Small intestine (tissue), 7 donors: ENCODE results near the gene DDX20. TPM values are rescaled to one million over a fixed set of nuclear protein-coding genes. Genes with fewer than 3 reads are reported as not detected.

Experiments
- DNase-seq, 2 donors: peaks; one replicate each; pipeline versions ENCODE4 v3.0.0 to v3.0.0-alpha.2; 2013
- FAIRE-seq: peaks from 2 replicates; lab custom pipeline; 2012; peaks lifted over from hg19 to GRCh38; lab: Jason Lieb, UNC
- H3K27ac ChIP-seq, 3 donors: one replicate each; pipeline ENCODE4 v1.5.1; 2013; ENCODE audit warnings: low read length in 2 of 3, mild to moderate bottlenecking in 2 of 3, control low read depth in 1 of 3, inconsistent platforms in 1 of 3, low read depth in 1 of 3, moderate library complexity in 1 of 3
- H3K27me3 ChIP-seq, 3 donors: one replicate each; pipeline ENCODE4 v1.6.1; 2013; ENCODE audit warnings: low read length in 3 of 3, inconsistent platforms in 1 of 3; ENCODE audit not compliant: control insufficient read depth in 3 of 3, insufficient read depth in 3 of 3
- H3K36me3 ChIP-seq, 3 donors: one replicate each; pipeline ENCODE4 v1.6.1; 2013; ENCODE audit warnings: low read length in 3 of 3, inconsistent platforms in 1 of 3, low read depth in 1 of 3, mild to moderate bottlenecking in 1 of 3, moderate library complexity in 1 of 3; ENCODE audit not compliant: control insufficient read depth in 3 of 3, insufficient read depth in 2 of 3
- H3K4me1 ChIP-seq, 3 donors: one replicate each; pipeline ENCODE4 v1.6.1; 2013; ENCODE audit warnings: low read length in 2 of 3, inconsistent platforms in 1 of 3, low read depth in 1 of 3, mild to moderate bottlenecking in 1 of 3, moderate library complexity in 1 of 3; ENCODE audit not compliant: control insufficient read depth in 3 of 3, insufficient read depth in 2 of 3
- H3K4me3 ChIP-seq, 3 donors: one replicate each; pipeline ENCODE4 v1.5.1; 2013; ENCODE audit warnings: low read length in 3 of 3, control low read depth in 1 of 3, inconsistent platforms in 1 of 3, low read depth in 1 of 3, mild to moderate bottlenecking in 1 of 3, moderate library complexity in 1 of 3
- H3K9me3 ChIP-seq, 2 donors: one replicate each; pipeline ENCODE4 v1.6.1; 2013; ENCODE audit warnings: low read depth in 1 of 2, low read length in 1 of 2; ENCODE audit not compliant: control insufficient read depth in 2 of 2, insufficient read depth in 1 of 2
- WGBS, 3 donors: extraction: QIAGEN DNeasy Blood & Tissue Kit; methylation state at CpG; one replicate each; pipeline ENCODE4 v1.1.7; 2013; 5-methylcytosine and 5-hydroxymethylcytosine counted together
- polyA plus RNA-seq, 4 donors: library from polyadenylated mRNA; stranded (reverse) in 3 of 4; unstranded in 1 of 4; fragments of 200-250 nt in 3 of 4; fragments of 120-200 nt in 1 of 4; gene quantifications; one replicate each; pipeline versions ENCODE4 v1.2.1 to v1.2.3, GENCODE V29; 2013
- donor health status: healthy with polysubstance abuse.
- donor health status: control.
- donor health status: control.
- donor health status: Bipolar disorder and iron deficiency.
- donor health status: healthy.

Gene DDX20
- polyA plus RNA-seq, 4 donors: 3.0 to 12.5 (median 4.9) TPM

- no peak for FAIRE-seq
- no peak for DNase-seq
- H3K4me3 ChIP-seq: no peak overlapping the region
- no peaks in the 10 kb centered on the region for H3K27me3 ChIP-seq
- peaks cover 0 to 11% (median 0%) of the 10 kb centered on the region in 3 donors for H3K36me3 ChIP-seq
- H3K4me1 ChIP-seq: peaks cover 0 to 9% (median 4%) of the 10 kb centered on the region in 3 donors
- no peak overlapping the region for H3K27ac ChIP-seq
- WGBS, 3 donors: 61 to 67% (median 67%) methylated on average over 8 of the region's 8 CpGs
- H3K9me3 ChIP-seq: no peaks in the 10 kb centered on the region
These were observed 26.3 kb upstream of the DDX20 start for GRCh38 chr1:111729271-111729921.

GRCh38 chr1:111729946-111730681 is 25.6 kb upstream of the DDX20 start:
- 80 to 87% (median 87%) methylated on average over 7 of the region's 7 CpGs for WGBS, 3 donors
- peaks cover 0 to 11% (median 0%) of the 10 kb centered on the region in 3 donors for H3K36me3 ChIP-seq
- no peak for FAIRE-seq
- H3K9me3 ChIP-seq: no peaks in the 10 kb centered on the region
- no peak for DNase-seq
- H3K27me3 ChIP-seq: no peaks in the 10 kb centered on the region
- H3K27ac ChIP-seq: no peak overlapping the region
- no peak overlapping the region for H3K4me3 ChIP-seq
- peaks cover 0 to 9% (median 4%) of the 10 kb centered on the region in 3 donors for H3K4me1 ChIP-seq

GRCh38 chr1:111730706-111731105 is 25.0 kb upstream of the DDX20 start:
- no peak overlapping the region for H3K4me3 ChIP-seq
- DNase-seq (no peak), FAIRE-seq (no peak)
- H3K36me3 ChIP-seq: peaks cover 0 to 11% (median 0%) of the 10 kb centered on the region in 3 donors
- no peaks in the 10 kb centered on the region for H3K27me3 ChIP-seq
- H3K9me3 ChIP-seq: no peaks in the 10 kb centered on the region
- no peak overlapping the region for H3K27ac ChIP-seq
- peaks cover 0 to 9% (median 4%) of the 10 kb centered on the region in 3 donors for H3K4me1 ChIP-seq
- 64 to 75% (median 72%) methylated on average over 4 of the region's 4 CpGs for WGBS, 3 donors

GRCh38 chr1:111731956-111732355 is 23.7 kb upstream of the DDX20 start:
- H3K27ac ChIP-seq: no peak overlapping the region
- H3K27me3 ChIP-seq: peaks cover 0 to under 1% (median 0%) of the 10 kb centered on the region in 3 donors
- H3K36me3 ChIP-seq: peaks cover 0 to 9% (median 0%) of the 10 kb centered on the region in 3 donors
- DNase-seq (no peak), FAIRE-seq (no peak)
- H3K4me1 ChIP-seq: peaks cover 0 to 9% (median 4%) of the 10 kb centered on the region in 3 donors
- H3K4me3 ChIP-seq: no peak overlapping the region
- 77 to 81% (median 81%) methylated on average over 6 of the region's 6 CpGs for WGBS, 3 donors
- H3K9me3 ChIP-seq: no peaks in the 10 kb centered on the region

GRCh38 chr1:111732718-111733117 is 23.0 kb upstream of the DDX20 start:
- Histone ChIP-seq H3K4me1 (peaks cover 0 to 15% (median 4%) of the 10 kb centered on the region in 3 donors), H3K36me3 (peaks cover 0 to 6% (median 0%) of the 10 kb centered on the region in 3 donors), H3K4me3 (no peak overlapping the region), H3K27ac (peak overlapping the region in 1 of 3 donors; percentile 70), H3K27me3 (peaks cover 0 to 4% (median 0%) of the 10 kb centered on the region in 3 donors), H3K9me3 (no peaks in the 10 kb centered on the region)
- no peak for DNase-seq
- WGBS, 3 donors: 90 to 94% (median 91%) methylated on average over 7 of the region's 7 CpGs
- FAIRE-seq: no peak

GRCh38 chr1:111733183-111733991 is 22.3 kb upstream of the DDX20 start:
- WGBS, 3 donors: 44 to 60% (median 45%) methylated on average over 9 of the region's 9 CpGs
- Histone ChIP-seq H3K4me3 (no peak overlapping the region), H3K9me3 (no peaks in the 10 kb centered on the region), H3K27ac (peak overlapping the region in 2 of 3 donors; percentile 44 to 70), H3K36me3 (peaks cover 0 to 6% (median 0%) of the 10 kb centered on the region in 3 donors), H3K4me1 (peaks cover 0 to 21% (median 4%) of the 10 kb centered on the region in 3 donors), H3K27me3 (peaks cover 0 to 4% (median 0%) of the 10 kb centered on the region in 3 donors)
- DNase-seq (peak; percentile 49 to 78), FAIRE-seq (no peak)

GRCh38 chr1:111733992-111734341 is 21.7 kb upstream of the DDX20 start:
- FAIRE-seq (no peak), DNase-seq (no peak)
- Histone ChIP-seq H3K4me3 (no peak overlapping the region), H3K27me3 (peaks cover 0 to 4% (median 0%) of the 10 kb centered on the region in 3 donors), H3K27ac (peak overlapping the region in 2 of 3 donors; percentile 44 to 70), H3K4me1 (peaks cover 0 to 22% (median 4%) of the 10 kb centered on the region in 3 donors), H3K36me3 (peaks cover 0 to 6% (median 0%) of the 10 kb centered on the region in 3 donors), H3K9me3 (no peaks in the 10 kb centered on the region)
- WGBS, 3 donors: 74 to 92% (median 81%) methylated on average over 5 of the region's 5 CpGs

- Histone ChIP-seq H3K4me1 (peaks cover 0 to 22% (median 4%) of the 10 kb centered on the region in 3 donors), H3K4me3 (no peak overlapping the region)
- 93 to 96% (median 95%) methylated on average over 3 of the region's 3 CpGs for WGBS, 3 donors
These were observed 21.3 kb upstream of the DDX20 start for GRCh38 chr1:111734426-111734825.

More at GRCh38 chr1:111734426-111734825, 21.3 kb upstream of the DDX20 start:
- peaks cover 0 to 6% (median 0%) of the 10 kb centered on the region in 3 donors for H3K36me3 ChIP-seq
- peak overlapping the region in 1 of 3 donors; percentile 70 for H3K27ac ChIP-seq
- FAIRE-seq: no peak
- no peak for DNase-seq
- peaks cover 0 to 4% (median 0%) of the 10 kb centered on the region in 3 donors for H3K27me3 ChIP-seq
- no peaks in the 10 kb centered on the region for H3K9me3 ChIP-seq
